Stimulated activated memory B cell treated with anti-CD40 and anti-IgM and Interleukin-4, amounts not matched to agents 10 μg/mL and 1 μg/mL and 100 μg/mL, for 72 hours (primary cell): ENCODE measurements around the gene PRPF19.

Source experiments
- ATAC-seq: fragments of 150-1000 bp; cut with Tn5 transposase; 2 replicates; pipeline ENCODE4 v1.10.0; 2021
- H3K27ac Mint-ChIP-seq: one replicate; pipeline ENCODE4 v1.8.0; 2022; ENCODE audit warnings: mild to moderate bottlenecking, mixed read lengths
- H3K27me3 Mint-ChIP-seq: one replicate; pipeline ENCODE4 v1.8.0; 2022; ENCODE audit warnings: mixed read lengths
- H3K36me3 Mint-ChIP-seq: one replicate; pipeline ENCODE4 v1.8.0; 2022; ENCODE audit warnings: mixed read lengths
- H3K4me1 Mint-ChIP-seq: one replicate; pipeline ENCODE4 v1.8.0; 2022; ENCODE audit warnings: mixed read lengths
- H3K4me3 Mint-ChIP-seq: one replicate; pipeline ENCODE4 v1.8.0; 2022; ENCODE audit warnings: mild to moderate bottlenecking, moderate library complexity, mixed read lengths
- H3K9me3 Mint-ChIP-seq: one replicate; pipeline ENCODE4 v1.8.0; 2022; ENCODE audit warnings: mixed read lengths

Gene PRPF19

GRCh38 chr11:60858236-60858635 lies 48.1 kb downstream of the PRPF19 start:
- H3K36me3 Mint-ChIP-seq = peaks cover 5% of the 10 kb centered on the region
- ATAC-seq = no peak
- H3K9me3 Mint-ChIP-seq = no peaks in the 10 kb centered on the region
- no peak overlapping the region for H3K4me3 Mint-ChIP-seq
- H3K27ac Mint-ChIP-seq = peak overlapping the region; percentile 13
- no peaks in the 10 kb centered on the region for H3K4me1 Mint-ChIP-seq
- H3K27me3 Mint-ChIP-seq = peaks cover 8% of the 10 kb centered on the region

- H3K36me3 Mint-ChIP-seq = peaks cover 9% of the 10 kb centered on the region
- no peaks in the 10 kb centered on the region for H3K4me1 Mint-ChIP-seq
- no peaks in the 10 kb centered on the region for H3K9me3 Mint-ChIP-seq
- peak overlapping the region; percentile 13 for H3K27ac Mint-ChIP-seq
- peaks cover 7% of the 10 kb centered on the region for H3K27me3 Mint-ChIP-seq
- peak; percentile 22 for ATAC-seq
- no peak overlapping the region for H3K4me3 Mint-ChIP-seq
These were observed 48.8 kb downstream of the PRPF19 start for GRCh38 chr11:60857378-60858232.

GRCh38 chr11:60855726-60856633 lies 50.4 kb downstream of the PRPF19 start, which contains the start of gene PTGDR2:
TSS of gene PTGDR2 (minus strand) at chr11:60855950. CDS start at chr11:60853722, 2,228 bp downstream.
- Mint-ChIP-seq H3K9me3 (no peaks in the 10 kb centered on the region), H3K27me3 (no peaks in the 10 kb centered on the region), H3K4me3 (no peak within 1 kb of the TSS), H3K27ac (no peak within 1 kb of the TSS), H3K4me1 (no peaks in the 10 kb centered on the region), H3K36me3 (peaks cover 22% of the 10 kb centered on the region)
- no peak for ATAC-seq

GRCh38 chr11:60854847-60855725 lies 51.3 kb downstream of the PRPF19 start:
- H3K27me3 Mint-ChIP-seq = no peaks in the 10 kb centered on the region
- no peak for ATAC-seq
- H3K4me3 Mint-ChIP-seq = no peak overlapping the region
- no peaks in the 10 kb centered on the region for H3K9me3 Mint-ChIP-seq
- no peaks in the 10 kb centered on the region for H3K4me1 Mint-ChIP-seq
- peaks cover 31% of the 10 kb centered on the region for H3K36me3 Mint-ChIP-seq
- no peak overlapping the region for H3K27ac Mint-ChIP-seq

DNA sequence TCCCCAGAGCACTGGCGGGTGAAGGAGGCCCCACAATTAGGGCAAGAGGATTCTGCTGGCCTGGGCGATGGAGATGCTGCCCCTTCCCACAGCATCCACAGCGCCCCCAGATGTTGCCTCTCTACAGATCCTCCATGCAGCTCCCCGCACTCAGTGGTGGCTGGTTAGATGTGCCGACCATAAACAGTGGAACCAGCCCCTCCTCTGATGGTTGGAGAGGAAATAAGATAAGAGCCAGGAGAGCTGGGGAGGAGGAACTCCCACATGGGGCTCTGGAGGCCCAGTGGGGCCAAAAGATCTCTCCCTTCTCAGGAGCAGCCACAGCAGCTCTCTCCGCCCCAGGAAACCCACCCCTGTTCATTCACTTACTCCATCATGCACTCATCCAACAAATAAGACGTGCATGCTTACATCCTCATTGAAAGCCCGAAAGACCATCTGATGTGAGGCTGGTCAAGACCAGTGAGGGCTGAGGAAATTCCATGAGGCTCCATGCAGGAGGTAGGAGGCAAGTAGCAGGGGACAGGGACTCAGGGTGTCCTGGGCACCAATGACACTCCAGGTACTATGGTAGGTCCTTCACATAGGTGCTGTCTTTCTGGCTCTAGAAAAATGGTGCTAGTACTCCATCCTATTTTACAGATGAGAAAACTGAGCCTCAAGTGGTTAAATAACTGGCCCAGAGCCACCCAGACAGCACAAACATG lies 52.1 kb downstream of the PRPF19 start:
- Mint-ChIP-seq H3K27me3 (no peaks in the 10 kb centered on the region), H3K9me3 (no peaks in the 10 kb centered on the region), H3K4me1 (no peaks in the 10 kb centered on the region), H3K27ac (no peak overlapping the region), H3K36me3 (peaks cover 39% of the 10 kb centered on the region), H3K4me3 (no peak overlapping the region)
- ATAC-seq = no peak

GRCh38 chr11:60852982-60853950 lies 53.1 kb downstream of the PRPF19 start:
- H3K4me1 Mint-ChIP-seq = no peaks in the 10 kb centered on the region
- no peak overlapping the region for H3K4me3 Mint-ChIP-seq
- no peak overlapping the region for H3K27ac Mint-ChIP-seq
- H3K9me3 Mint-ChIP-seq = no peaks in the 10 kb centered on the region
- no peaks in the 10 kb centered on the region for H3K27me3 Mint-ChIP-seq
- no peak for ATAC-seq
- peaks cover 46% of the 10 kb centered on the region for H3K36me3 Mint-ChIP-seq

DNA sequence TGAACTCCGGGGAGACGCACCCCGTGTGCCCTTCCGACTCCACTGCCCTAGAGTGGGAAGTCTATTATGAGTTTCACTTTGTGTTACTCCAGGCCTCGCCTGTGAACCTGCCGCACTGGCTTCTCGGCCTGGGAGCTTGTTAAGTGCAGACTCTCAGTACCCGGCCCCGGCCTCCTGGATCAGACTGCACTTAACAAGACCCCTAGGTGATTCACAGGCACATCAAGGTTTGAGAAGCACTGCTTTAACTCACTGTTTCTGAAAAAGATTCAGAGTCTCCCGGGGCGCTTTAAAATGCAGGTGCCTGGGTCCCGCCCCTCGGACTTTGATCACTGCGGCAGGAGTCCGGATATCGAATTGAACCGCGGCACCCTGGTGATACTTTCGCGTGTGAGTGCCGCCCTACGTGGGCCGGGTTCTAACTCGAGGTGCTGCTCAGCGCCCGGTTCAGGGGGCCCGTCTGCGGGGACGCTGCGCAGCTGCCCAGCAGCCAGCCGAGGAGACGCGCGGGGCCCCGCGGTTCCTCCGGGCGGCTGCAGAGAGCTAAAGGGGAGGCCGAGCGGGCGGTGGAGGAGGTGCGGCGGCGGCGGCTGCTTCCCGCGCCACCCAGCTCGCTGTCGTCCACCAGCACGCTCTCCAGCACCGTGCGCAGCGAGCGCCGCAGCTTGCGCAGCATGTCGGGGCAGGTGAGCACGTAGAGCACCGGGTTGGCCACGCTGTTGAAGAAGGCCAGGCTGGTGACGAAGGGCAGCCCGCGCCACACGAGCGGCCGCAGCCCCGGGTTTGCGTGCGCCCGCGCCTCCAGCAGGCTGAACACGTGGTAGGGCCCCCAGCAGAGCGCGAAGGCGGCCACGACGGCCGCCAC lies 54.0 kb downstream of the PRPF19 start:
- H3K27ac Mint-ChIP-seq = no peak overlapping the region
- peaks cover 54% of the 10 kb centered on the region for H3K36me3 Mint-ChIP-seq
- no peaks in the 10 kb centered on the region for H3K27me3 Mint-ChIP-seq
- H3K9me3 Mint-ChIP-seq = no peaks in the 10 kb centered on the region
- no peak overlapping the region for H3K4me3 Mint-ChIP-seq
- no peak for ATAC-seq
- no peaks in the 10 kb centered on the region for H3K4me1 Mint-ChIP-seq

- Mint-ChIP-seq H3K4me1 (no peaks in the 10 kb centered on the region), H3K9me3 (no peaks in the 10 kb centered on the region), H3K27me3 (no peaks in the 10 kb centered on the region), H3K36me3 (peaks cover 54% of the 10 kb centered on the region), H3K4me3 (no peak overlapping the region), H3K27ac (no peak overlapping the region)
- ATAC-seq = no peak
These were observed 54.9 kb downstream of the PRPF19 start for GRCh38 chr11:60851327-60852104.

- H3K36me3 Mint-ChIP-seq = peaks cover 59% of the 10 kb centered on the region
- no peak overlapping the region for H3K27ac Mint-ChIP-seq
- H3K27me3 Mint-ChIP-seq = no peaks in the 10 kb centered on the region
- no peak for ATAC-seq
- H3K9me3 Mint-ChIP-seq = no peaks in the 10 kb centered on the region
- no peak overlapping the region for H3K4me3 Mint-ChIP-seq
- peaks cover 7% of the 10 kb centered on the region for H3K4me1 Mint-ChIP-seq
These were observed 56.5 kb downstream of the PRPF19 start for GRCh38 chr11:60849641-60850520.

DNA sequence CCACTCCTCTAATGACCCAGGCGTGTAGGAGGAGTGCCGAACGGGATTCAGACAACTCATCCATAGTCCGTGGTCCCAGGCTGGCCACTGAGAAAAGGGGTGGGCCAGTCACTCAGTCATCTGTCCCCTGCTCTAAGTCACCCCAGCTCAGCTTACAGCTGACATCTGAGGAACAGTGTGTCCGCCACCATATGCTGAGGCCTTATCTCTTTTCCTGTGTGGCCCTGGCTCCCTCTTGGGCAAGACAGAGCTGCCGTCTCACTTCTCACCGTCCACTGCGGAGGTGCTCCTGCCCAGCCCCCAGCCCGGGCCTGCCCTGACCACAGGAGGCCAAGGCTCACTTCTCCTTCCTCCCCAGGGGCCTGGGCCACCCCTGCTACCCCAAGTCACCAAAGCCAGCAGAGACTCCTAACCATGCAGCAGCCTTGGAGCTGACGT lies 57.7 kb downstream of the PRPF19 start:
- no peak overlapping the region for H3K27ac Mint-ChIP-seq
- H3K4me3 Mint-ChIP-seq = no peak overlapping the region
- no peak for ATAC-seq
- H3K9me3 Mint-ChIP-seq = no peaks in the 10 kb centered on the region
- H3K27me3 Mint-ChIP-seq = no peaks in the 10 kb centered on the region
- peaks cover 63% of the 10 kb centered on the region for H3K36me3 Mint-ChIP-seq
- H3K4me1 Mint-ChIP-seq = peaks cover 19% of the 10 kb centered on the region

GRCh38 chr11:60847896-60848295 lies 58.5 kb downstream of the PRPF19 start:
- Mint-ChIP-seq H3K4me1 (peaks cover 26% of the 10 kb centered on the region), H3K9me3 (no peaks in the 10 kb centered on the region), H3K36me3 (peaks cover 55% of the 10 kb centered on the region), H3K27me3 (no peaks in the 10 kb centered on the region), H3K27ac (no peak overlapping the region), H3K4me3 (no peak overlapping the region)
- ATAC-seq = no peak
